ENCODE measurements around the gene SERPINA3. TPM values are rescaled to one million over a fixed set of nuclear protein-coding genes. Genes with fewer than 3 reads are reported as not detected.

SERPINA3 gene
- 2.7 and 5.1 TPM in 2 replicates for total RNA-seq

DNA sequence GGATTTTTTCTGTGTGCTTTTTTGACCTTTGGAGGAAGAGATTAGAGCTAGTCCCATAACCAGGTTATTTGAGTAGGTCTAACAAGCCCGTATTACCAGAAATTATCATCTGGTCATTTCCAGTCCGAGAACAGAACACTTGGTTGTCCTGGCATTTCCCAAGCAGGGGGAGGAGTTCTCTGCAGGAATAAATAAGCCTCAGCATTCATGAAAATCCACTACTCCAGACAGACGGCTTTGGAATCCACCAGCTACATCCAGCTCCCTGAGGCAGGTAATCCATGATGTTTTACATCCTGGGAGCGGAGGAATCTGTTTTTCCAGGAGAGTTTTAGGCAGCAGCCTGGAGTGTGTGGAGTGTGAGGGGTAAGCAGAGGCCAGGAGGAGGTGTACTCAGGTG, at the start of gene SERPINA3:
Gene SERPINA3 (plus strand): TSS at position 218 of the 400 bp plus-strand sequence. CDS start 2,051 bp downstream, outside the sequence.
- TF ChIP-seq, protein P1, sequence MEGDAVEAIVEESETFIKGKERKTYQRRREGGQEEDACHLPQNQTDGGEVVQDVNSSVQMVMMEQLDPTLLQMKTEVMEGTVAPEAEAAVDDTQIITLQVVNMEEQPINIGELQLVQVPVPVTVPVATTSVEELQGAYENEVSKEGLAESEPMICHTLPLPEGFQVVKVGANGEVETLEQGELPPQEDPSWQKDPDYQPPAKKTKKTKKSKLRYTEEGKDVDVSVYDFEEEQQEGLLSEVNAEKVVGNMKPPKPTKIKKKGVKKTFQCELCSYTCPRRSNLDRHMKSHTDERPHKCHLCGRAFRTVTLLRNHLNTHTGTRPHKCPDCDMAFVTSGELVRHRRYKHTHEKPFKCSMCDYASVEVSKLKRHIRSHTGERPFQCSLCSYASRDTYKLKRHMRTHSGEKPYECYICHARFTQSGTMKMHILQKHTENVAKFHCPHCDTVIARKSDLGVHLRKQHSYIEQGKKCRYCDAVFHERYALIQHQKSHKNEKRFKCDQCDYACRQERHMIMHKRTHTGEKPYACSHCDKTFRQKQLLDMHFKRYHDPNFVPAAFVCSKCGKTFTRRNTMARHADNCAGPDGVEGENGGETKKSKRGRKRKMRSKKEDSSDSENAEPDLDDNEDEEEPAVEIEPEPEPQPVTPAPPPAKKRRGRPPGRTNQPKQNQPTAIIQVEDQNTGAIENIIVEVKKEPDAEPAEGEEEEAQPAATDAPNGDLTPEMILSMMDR (IDR thresholded peaks at IDR 0.05; ENCODE audit: extremely low read depth, low read depth, low read length) = no peak
- H3K9me3 ChIP-seq (ENCODE audit: low read depth, low read length) = no peaks in the 10 kb centered on the region
- H3K79me2 ChIP-seq (ENCODE audit: insufficient read depth, low read length) = no peaks in the 10 kb centered on the region
- H3K4me3 ChIP-seq (ENCODE audit: insufficient read depth, low read length) = no peak within 1 kb of the TSS
- H4K20me1 ChIP-seq (ENCODE audit: insufficient read depth, low read length) = no peaks in the 10 kb centered on the region
- no peaks in the 10 kb centered on the region for H3K27me3 ChIP-seq (ENCODE audit: insufficient read depth, low read length)
- H3K4me1 ChIP-seq (ENCODE audit: insufficient read depth, low read length) = peaks cover 9% of the 10 kb centered on the region
- H2AFZ ChIP-seq (ENCODE audit: low read length) = peak within 1 kb of the TSS; percentile 35
- no peaks in the 10 kb centered on the region for H3K36me3 ChIP-seq (ENCODE audit: insufficient read depth, low read length)
- peak within 1 kb of the TSS; percentile 79 for H3K27ac ChIP-seq (ENCODE audit: low read depth, low read length)
- no peak within 1 kb of the TSS for H3K4me2 ChIP-seq (ENCODE audit: insufficient read depth, low read length)
- no peak for DNase-seq (ENCODE audit: insufficient read length, low spot score, missing footprints)

DNA sequence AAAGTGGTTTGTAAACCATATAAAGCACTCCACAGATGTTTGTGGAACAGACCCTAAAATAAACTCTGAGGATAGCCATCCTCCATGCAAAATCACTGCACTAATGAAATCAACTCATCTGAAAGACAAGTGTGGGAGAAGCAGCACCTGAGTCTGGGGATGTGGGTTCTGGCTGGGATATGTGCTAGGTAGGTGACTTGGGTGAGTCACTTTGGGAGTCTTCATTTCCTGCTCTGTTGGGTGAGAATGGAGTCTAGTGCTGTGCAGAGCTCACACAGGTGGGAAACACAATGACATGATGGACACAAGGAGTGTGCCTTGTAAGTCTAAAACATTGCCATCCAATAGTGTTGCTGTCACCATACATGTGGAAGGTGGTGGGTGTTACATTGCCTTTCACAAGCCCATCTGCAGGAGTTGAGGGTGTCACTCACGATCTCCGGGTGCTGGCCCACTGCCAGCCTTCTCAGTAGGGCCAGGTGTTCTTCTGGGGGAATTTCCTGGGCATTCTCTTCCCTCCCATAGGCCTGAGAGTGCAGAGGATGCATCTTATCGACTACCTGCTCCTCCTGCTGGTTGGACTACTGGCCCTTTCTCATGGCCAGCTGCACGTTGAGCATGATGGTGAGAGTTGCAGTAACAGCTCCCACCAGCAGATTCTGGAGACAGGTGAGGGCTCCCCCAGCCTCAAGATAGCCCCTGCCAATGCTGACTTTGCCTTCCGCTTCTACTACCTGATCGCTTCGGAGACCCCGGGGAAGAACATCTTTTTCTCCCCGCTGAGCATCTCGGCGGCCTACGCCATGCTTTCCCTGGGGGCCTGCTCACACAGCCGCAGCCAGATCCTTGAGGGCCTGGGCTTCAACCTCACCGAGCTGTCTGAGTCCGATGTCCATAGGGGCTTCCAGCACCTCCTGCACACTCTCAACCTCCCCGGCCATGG, 49.0 kb upstream of the SERPINA3 start:
- no peak for DNase-seq (ENCODE audit: insufficient read length, low spot score, missing footprints)

DNA sequence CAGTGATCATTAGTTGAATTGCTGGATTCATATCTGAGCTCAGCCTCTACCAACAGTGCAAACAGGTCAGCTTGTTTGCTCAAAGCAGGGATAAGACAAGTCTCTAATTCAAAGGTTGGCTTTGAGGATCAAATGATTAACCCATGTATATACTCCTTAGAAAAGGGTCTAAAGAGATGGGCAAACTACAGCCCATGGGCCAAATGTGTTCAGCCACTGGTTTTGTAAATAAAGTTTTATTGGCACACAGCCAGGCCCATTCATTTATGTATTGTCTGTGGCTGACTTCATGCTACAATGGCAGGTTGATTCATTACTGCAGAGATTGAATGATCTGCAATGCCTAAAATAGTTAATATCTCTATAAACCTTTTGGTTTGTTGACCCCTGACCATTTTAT, 47.8 kb upstream of the SERPINA3 start:
- Histone ChIP-seq H3K27me3 (ENCODE audit: insufficient read depth, low read length) (no peaks in the 10 kb centered on the region), H3K27ac (ENCODE audit: low read depth, low read length) (no peak overlapping the region), H3K79me2 (ENCODE audit: insufficient read depth, low read length) (no peaks in the 10 kb centered on the region), H4K20me1 (ENCODE audit: insufficient read depth, low read length) (no peaks in the 10 kb centered on the region), H3K36me3 (ENCODE audit: insufficient read depth, low read length) (no peaks in the 10 kb centered on the region), H3K9me3 (ENCODE audit: low read depth, low read length) (no peaks in the 10 kb centered on the region), H3K4me3 (ENCODE audit: insufficient read depth, low read length) (no peak overlapping the region), H3K4me2 (ENCODE audit: insufficient read depth, low read length) (no peak overlapping the region), H3K4me1 (ENCODE audit: insufficient read depth, low read length) (peaks cover 4% of the 10 kb centered on the region), H2AFZ (ENCODE audit: low read length) (no peak overlapping the region)
- TF ChIP-seq, protein P1 (IDR thresholded peaks at IDR 0.05; ENCODE audit: extremely low read depth, low read depth, low read length) = no peak
- DNase-seq (ENCODE audit: insufficient read length, low spot score, missing footprints) = no peak

More for the DNA sequence above, 49.0 kb upstream of the SERPINA3 start:
- H3K79me2 ChIP-seq (ENCODE audit: insufficient read depth, low read length) = no peaks in the 10 kb centered on the region
- no peaks in the 10 kb centered on the region for H3K27me3 ChIP-seq (ENCODE audit: insufficient read depth, low read length)
- no peaks in the 10 kb centered on the region for H4K20me1 ChIP-seq (ENCODE audit: insufficient read depth, low read length)
- H3K9me3 ChIP-seq (ENCODE audit: low read depth, low read length) = no peaks in the 10 kb centered on the region
- TF ChIP-seq, protein P1 (IDR thresholded peaks at IDR 0.05; ENCODE audit: extremely low read depth, low read depth, low read length) = no peak
- no peak overlapping the region for H3K4me3 ChIP-seq (ENCODE audit: insufficient read depth, low read length)
- H3K36me3 ChIP-seq (ENCODE audit: insufficient read depth, low read length) = no peaks in the 10 kb centered on the region
- peaks cover 4% of the 10 kb centered on the region for H3K4me1 ChIP-seq (ENCODE audit: insufficient read depth, low read length)
- H3K4me2 ChIP-seq (ENCODE audit: insufficient read depth, low read length) = no peak overlapping the region
- H3K27ac ChIP-seq (ENCODE audit: low read depth, low read length) = no peak overlapping the region
- no peak overlapping the region for H2AFZ ChIP-seq (ENCODE audit: low read length)

DNA sequence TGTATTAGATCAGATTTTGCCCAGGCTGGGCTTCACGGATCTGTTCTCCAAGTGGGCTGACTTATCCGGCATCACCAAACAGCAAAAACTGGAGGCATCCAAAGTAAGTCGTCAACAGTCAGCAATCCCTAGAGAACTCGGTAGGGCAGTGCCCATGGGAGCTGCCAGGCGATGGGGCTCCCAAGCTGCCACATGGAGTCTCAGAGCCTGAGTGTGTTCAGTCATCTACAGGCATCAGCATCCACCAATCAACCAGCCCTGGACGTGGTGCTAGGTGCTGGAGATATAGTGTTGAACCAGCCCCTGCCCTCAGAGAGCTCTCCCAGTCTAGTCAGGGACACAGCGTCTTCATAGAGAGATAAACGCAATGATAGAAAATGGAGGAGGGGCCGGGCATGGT, 44.0 kb upstream of the SERPINA3 start:
- Histone ChIP-seq H2AFZ (ENCODE audit: low read length) (no peak overlapping the region), H3K4me3 (ENCODE audit: insufficient read depth, low read length) (no peak overlapping the region), H3K4me1 (ENCODE audit: insufficient read depth, low read length) (peaks cover 22% of the 10 kb centered on the region), H4K20me1 (ENCODE audit: insufficient read depth, low read length) (no peaks in the 10 kb centered on the region), H3K27ac (ENCODE audit: low read depth, low read length) (no peak overlapping the region), H3K36me3 (ENCODE audit: insufficient read depth, low read length) (no peaks in the 10 kb centered on the region), H3K9me3 (ENCODE audit: low read depth, low read length) (no peaks in the 10 kb centered on the region), H3K4me2 (ENCODE audit: insufficient read depth, low read length) (no peak overlapping the region), H3K79me2 (ENCODE audit: insufficient read depth, low read length) (no peaks in the 10 kb centered on the region), H3K27me3 (ENCODE audit: insufficient read depth, low read length) (no peaks in the 10 kb centered on the region)
- no peak for DNase-seq (ENCODE audit: insufficient read length, low spot score, missing footprints)
- TF ChIP-seq, protein P1 (IDR thresholded peaks at IDR 0.05; ENCODE audit: extremely low read depth, low read depth, low read length) = no peak
